ENCODE data around the gene FIZ1. TPM values are rescaled to one million over a fixed set of nuclear protein-coding genes. Genes with fewer than 3 reads are reported as not detected.

The FIZ1 gene
- total RNA-seq, 4 donors from 2014 or later, result 4.8 to 11.7 (median 7.9) TPM

DNA sequence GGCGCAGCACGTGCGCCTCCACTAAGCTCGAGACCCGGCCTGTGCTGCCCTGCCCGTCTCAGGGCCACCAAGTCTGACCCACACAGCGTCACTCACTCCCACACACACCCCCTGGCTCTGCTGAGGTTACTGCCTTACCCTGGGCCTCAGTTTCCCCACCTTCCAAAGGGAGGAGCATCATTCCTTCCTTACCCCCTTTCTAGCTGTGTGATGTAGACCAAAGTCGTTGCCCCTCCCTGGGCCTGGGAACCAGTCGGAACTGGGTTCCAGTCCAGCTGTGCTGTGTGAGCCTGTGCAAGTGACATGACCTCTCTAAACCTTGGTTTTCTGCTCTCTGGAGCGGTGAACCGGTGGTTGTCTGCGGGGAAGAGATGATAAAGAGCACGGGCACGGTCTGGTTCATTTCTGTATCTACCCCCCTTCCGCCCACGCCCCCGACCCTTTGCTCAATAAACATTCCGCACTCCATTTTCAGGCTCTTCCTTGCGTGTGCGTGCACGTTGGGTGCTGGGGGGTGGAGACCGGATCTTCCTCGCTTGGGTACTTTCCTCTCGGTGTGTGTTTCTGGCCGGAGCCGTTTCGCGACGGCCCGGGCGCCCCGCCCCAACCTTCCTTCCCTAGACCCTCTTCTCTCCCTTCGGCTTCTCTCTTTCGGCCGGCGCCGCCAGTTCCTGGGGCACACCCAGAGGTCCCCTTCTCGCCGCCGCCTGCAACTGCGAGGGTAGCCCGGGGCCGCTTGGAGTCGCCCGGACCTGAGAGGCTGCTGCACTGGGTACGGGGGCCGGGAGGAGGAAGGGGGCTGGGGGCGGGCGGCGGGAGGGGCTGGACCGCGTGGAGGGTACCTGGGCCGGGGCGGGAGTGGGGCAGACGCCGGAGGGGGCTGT, 43.9 kb upstream of the FIZ1 start, which contains the start of gene ZNF581:
Gene ZNF581, plus strand, starts transcription at position 647 of the 884 bp plus-strand sequence. CDS start 923 bp downstream, outside the sequence.
- Histone ChIP-seq H3K36me3 (peaks cover 0 to 20% (median 0%) of the 10 kb centered on the region in 3 donors), H3K4me3 (peak within 1 kb of the TSS; percentile 62 to 93 (median 90)), H3K27ac (peak within 1 kb of the TSS; percentile 55 to 98 (median 96)), H3K27me3 (no peaks in the 10 kb centered on the region), H3K4me1 (peaks cover 0 to 80% (median 45%) of the 10 kb centered on the region in 4 donors), H3K9me3 (no peaks in the 10 kb centered on the region)
- WGBS, 2 donors, result 0 to 2% methylated on average over 43 to 56 of the region's 56 CpGs
- peak in 1 of 2 donors; percentile 66 for DNase-seq (ENCODE audit: low spot score in 2 of 2)
- TF ChIP-seq EP300 (IDR thresholded peaks at IDR 0.05) (peak; percentile 21 to 81), POLR2A (IDR thresholded peaks at IDR 0.05) (no peak)
- TF ChIP-seq, protein P1, sequence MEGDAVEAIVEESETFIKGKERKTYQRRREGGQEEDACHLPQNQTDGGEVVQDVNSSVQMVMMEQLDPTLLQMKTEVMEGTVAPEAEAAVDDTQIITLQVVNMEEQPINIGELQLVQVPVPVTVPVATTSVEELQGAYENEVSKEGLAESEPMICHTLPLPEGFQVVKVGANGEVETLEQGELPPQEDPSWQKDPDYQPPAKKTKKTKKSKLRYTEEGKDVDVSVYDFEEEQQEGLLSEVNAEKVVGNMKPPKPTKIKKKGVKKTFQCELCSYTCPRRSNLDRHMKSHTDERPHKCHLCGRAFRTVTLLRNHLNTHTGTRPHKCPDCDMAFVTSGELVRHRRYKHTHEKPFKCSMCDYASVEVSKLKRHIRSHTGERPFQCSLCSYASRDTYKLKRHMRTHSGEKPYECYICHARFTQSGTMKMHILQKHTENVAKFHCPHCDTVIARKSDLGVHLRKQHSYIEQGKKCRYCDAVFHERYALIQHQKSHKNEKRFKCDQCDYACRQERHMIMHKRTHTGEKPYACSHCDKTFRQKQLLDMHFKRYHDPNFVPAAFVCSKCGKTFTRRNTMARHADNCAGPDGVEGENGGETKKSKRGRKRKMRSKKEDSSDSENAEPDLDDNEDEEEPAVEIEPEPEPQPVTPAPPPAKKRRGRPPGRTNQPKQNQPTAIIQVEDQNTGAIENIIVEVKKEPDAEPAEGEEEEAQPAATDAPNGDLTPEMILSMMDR (IDR thresholded peaks at IDR 0.05), result peak in 1 of 5 experiments; percentile 42

DNA sequence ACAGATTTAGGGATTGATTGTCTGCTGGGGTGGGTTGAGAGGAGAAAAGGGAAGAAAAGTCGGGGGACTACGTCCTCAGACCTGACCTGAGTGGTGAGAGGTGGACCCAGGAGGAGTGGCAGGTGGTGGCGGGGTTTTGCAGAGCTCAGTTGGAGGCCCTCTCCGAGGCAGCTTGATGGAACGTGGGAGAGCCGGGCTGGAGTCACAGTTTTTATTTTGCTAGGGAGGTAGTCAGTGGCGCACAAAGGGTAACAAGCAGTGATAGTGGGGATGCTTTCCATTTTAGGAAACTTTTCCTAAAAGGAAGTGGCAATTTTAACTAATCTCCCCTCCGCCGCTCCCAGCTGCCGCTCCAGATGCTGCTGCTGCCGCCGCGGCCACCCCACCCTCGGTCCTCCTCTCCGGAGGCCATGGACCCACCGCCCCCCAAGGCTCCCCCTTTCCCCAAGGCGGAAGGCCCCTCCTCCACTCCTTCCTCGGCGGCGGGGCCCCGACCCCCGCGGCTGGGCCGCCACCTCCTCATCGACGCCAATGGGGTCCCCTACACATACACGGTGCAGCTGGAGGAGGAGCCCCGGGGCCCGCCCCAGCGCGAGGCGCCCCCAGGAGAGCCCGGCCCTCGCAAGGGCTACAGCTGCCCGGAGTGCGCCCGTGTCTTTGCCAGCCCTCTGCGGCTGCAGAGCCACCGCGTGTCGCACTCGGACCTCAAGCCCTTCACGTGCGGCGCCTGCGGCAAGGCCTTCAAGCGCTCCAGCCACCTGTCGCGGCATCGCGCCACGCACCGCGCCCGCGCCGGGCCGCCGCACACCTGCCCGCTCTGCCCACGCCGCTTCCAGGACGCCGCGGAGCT, 43.1 kb upstream of the FIZ1 start:
- peak overlapping the region; percentile 31 to 98 (median 96) for H3K27ac ChIP-seq
- H3K4me1 ChIP-seq, result peaks cover 0 to 83% (median 46%) of the 10 kb centered on the region in 4 donors
- H3K9me3 ChIP-seq, result no peaks in the 10 kb centered on the region
- H3K4me3 ChIP-seq, result peak overlapping the region; percentile 62 to 93 (median 90)
- WGBS, 2 donors, result 1 to 4% methylated on average over 19 to 35 of the region's 65 CpGs
- peaks cover 0 to 22% (median 0%) of the 10 kb centered on the region in 3 donors for H3K36me3 ChIP-seq
- H3K27me3 ChIP-seq, result no peaks in the 10 kb centered on the region
- no peak for DNase-seq (ENCODE audit: low spot score in 2 of 2)
- TF ChIP-seq, protein P1 (IDR thresholded peaks at IDR 0.05), result no peak
- TF ChIP-seq EP300 (IDR thresholded peaks at IDR 0.05) (no peak), POLR2A (IDR thresholded peaks at IDR 0.05) (no peak)

DNA sequence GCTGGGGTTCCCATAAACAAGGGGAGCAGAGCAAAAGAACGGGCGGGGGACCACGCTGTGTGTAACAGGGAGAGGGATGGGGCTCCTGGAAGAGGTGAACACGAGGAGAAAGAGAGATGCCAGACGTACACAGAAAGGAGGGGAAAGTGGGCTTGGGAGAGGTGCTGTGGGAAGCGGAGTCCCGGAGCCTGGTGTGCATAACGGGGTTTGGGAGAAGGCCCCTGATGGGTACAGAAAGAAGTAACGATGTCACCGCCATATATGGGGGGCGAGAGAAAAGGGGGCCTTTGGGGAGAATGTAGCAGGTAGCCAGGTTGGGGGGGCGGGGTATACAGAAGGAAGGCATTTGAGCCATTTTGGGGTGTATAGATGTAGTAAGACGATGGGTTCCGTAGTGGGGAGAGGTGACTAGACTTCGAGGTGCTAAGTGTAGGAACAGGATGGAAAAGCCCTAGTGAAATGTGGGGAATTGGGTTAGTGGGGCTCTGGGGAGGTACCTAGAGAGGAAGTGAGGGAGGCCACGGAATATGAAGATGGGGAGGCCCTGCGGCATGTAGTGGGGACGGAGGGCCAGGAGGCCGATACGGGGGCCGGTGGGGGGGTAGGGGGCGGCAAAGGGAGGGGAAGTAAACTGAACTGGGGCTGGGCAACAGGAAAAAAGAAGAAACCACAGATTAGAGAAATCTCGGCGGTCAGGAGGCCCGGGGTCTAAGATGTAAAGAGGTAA, 42.3 kb upstream of the FIZ1 start:
- H3K9me3 ChIP-seq, result no peaks in the 10 kb centered on the region
- 1 to 2% methylated on average over 25 of the region's 25 CpGs for WGBS, 2 donors
- peaks cover 0 to 83% (median 46%) of the 10 kb centered on the region in 4 donors for H3K4me1 ChIP-seq
- no peaks in the 10 kb centered on the region for H3K27me3 ChIP-seq
- H3K36me3 ChIP-seq, result peaks cover 0 to 22% (median 0%) of the 10 kb centered on the region in 3 donors
- H3K4me3 ChIP-seq, result peak overlapping the region; percentile 62 to 93 (median 90)
- H3K27ac ChIP-seq, result peak overlapping the region; percentile 95 to 98 (median 98)
- DNase-seq (ENCODE audit: low spot score in 2 of 2), result no peak
- TF ChIP-seq POLR2A (IDR thresholded peaks at IDR 0.05), result no peak
- TF ChIP-seq, protein P1 (IDR thresholded peaks at IDR 0.05), result no peak
- no peak for TF ChIP-seq EP300 (IDR thresholded peaks at IDR 0.05)

GRCh38 chr19:55640577-55641425, 41.5 kb upstream of the FIZ1 start, which contains the start of gene ZNF580:
ZNF580 (plus strand) TSS chr19:55641002; CDS start chr19:55642509, 1,507 bp downstream.
- Histone ChIP-seq H3K36me3 (peaks cover 0 to 19% (median 0%) of the 10 kb centered on the region in 3 donors), H3K4me1 (peaks cover 0 to 89% (median 53%) of the 10 kb centered on the region in 4 donors), H3K27me3 (no peaks in the 10 kb centered on the region), H3K9me3 (no peaks in the 10 kb centered on the region), H3K4me3 (peak within 1 kb of the TSS; percentile 62 to 93 (median 90)), H3K27ac (peak within 1 kb of the TSS; percentile 95 to 98 (median 98))
- peak in 1 of 2 donors; percentile 25 for DNase-seq (ENCODE audit: low spot score in 2 of 2)
- TF ChIP-seq POLR2A (IDR thresholded peaks at IDR 0.05) (peak in 1 of 2 donors; percentile 14), EP300 (IDR thresholded peaks at IDR 0.05) (peak in 1 of 2 donors; percentile 48)
- TF ChIP-seq, protein P1 (IDR thresholded peaks at IDR 0.05), result no peak
- WGBS, 2 donors, result 0 to 2% methylated on average over 42 to 49 of the region's 89 CpGs
